Breast epithelium (tissue), 3 donors: ENCODE data around the gene CHCHD10.

Experiments used
- POLR2A ChIP-seq: fragments of 450-650 bp; IDR thresholded peaks from one replicate; pipeline ENCODE4 v1.6.1; 2016; ENCODE audit warnings: antibody characterized with exemption, mild to moderate bottlenecking, moderate library complexity
- POLR2AphosphoS5 ChIP-seq, 3 donors: sonication (generic); formaldehyde crosslinking; IDR thresholded peaks; one replicate each; pipeline ENCODE4 v1.6.1; 2017; ENCODE audit warnings: antibody characterized with exemption in 3 of 3
- TF ChIP-seq, protein P1 (sequence below), 3 donors: fragments of 450-650 bp; IDR thresholded peaks; one replicate each; pipeline ENCODE4 v1.5.1; 2016 to 2017; ENCODE audit warnings: antibody characterized with exemption in 3 of 3, mild to moderate bottlenecking in 3 of 3, moderate library complexity in 3 of 3

DNA sequence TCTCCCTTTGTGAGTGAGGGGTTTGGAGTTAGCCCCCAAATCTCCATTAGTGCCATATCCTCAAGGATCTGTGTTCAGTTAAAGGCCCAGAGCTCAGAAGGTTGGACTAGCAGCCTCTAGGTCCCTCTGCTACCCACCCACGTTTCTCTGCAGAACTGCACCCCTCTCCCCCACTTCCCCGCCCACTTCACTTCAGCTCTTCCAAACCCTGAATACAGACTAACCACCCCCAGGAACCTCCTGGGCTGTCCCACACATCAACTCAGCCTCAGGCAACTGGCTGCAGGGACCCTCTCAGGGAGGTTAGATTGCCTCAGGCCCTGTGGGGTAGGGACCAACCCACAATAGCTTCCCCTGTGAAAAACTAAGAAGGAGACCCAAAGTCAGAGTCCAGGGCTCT is 14.4 kb downstream of the CHCHD10 start:
- TF ChIP-seq, protein P1, sequence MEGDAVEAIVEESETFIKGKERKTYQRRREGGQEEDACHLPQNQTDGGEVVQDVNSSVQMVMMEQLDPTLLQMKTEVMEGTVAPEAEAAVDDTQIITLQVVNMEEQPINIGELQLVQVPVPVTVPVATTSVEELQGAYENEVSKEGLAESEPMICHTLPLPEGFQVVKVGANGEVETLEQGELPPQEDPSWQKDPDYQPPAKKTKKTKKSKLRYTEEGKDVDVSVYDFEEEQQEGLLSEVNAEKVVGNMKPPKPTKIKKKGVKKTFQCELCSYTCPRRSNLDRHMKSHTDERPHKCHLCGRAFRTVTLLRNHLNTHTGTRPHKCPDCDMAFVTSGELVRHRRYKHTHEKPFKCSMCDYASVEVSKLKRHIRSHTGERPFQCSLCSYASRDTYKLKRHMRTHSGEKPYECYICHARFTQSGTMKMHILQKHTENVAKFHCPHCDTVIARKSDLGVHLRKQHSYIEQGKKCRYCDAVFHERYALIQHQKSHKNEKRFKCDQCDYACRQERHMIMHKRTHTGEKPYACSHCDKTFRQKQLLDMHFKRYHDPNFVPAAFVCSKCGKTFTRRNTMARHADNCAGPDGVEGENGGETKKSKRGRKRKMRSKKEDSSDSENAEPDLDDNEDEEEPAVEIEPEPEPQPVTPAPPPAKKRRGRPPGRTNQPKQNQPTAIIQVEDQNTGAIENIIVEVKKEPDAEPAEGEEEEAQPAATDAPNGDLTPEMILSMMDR (IDR thresholded peaks at IDR 0.05): no peak
- TF ChIP-seq POLR2AphosphoS5 (IDR thresholded peaks at IDR 0.05): no peak
- no peak for TF ChIP-seq POLR2A
